GM21367 (cell line): ENCODE results near the gene MUC12.
"Not testable (repeated sequence)": the region's sequence is repeated elsewhere in the genome, so short reads cannot be mapped to it uniquely, and the experiment has no call there.

Experiments
- ATAC-seq: cut with Tn5 transposase; IDR thresholded peaks from one replicate; pipeline ENCODE4 v1.9.1; 2021; ENCODE audit not compliant: unreplicated experiment

Gene MUC12

DNA sequence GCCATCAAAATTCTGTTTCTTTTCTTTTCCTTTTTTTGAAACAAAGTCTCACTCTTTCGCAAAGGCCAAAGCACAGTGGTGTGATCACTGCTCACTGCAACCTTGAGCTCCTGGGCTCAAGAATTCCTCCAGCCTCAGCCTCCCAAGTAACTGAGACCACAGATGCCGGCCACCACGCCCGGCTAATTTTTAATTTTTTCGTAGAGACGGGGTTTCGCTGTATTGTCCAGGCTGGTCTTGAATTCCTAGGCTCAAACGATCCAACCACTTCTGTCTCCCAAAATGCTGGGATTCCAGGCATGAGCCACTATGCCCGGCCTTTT is 90.2 kb downstream of the MUC12 start:
- ATAC-seq, result no peak

GRCh38 chr7:101060992-101061391 is 91.6 kb downstream of the MUC12 start:
- ATAC-seq, result no peak

DNA sequence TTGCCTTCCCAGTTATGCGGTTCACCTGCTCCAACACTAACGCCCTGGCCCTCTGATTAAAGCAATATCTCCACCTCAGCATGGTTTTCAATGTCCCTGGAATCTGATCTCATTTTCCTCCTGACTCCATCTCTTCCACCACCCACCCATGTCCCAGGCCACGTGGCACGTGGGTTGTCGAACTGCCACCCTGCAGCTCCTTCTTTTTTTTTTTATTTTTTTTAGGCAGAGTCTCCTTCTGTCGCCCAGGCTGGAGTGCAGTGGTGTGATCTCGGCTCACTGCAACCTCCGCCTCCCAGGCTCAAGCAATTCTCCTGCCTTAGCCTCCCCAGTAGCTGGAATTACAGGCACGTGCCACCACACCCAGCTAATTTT is 94.8 kb downstream of the MUC12 start:
- ATAC-seq, result not testable (repeated sequence)

DNA sequence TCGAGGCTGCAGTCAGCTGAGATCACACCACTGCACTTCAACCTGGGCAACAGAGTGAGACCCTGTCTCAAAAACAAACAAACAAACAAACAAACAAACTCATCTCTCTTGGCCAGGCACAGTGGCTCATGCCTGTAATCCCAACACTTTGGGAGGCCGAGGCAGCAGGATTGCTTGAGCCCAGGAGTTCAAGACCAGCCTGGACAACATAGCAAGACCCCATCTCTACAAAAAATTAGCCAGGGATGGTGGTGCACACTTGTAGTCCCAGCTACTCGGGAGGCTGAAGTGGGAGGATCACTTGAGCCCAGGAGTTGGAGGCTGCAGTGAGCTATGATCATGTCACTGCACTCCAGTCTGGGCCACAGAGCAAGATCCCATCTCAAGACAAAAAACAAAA is 95.8 kb downstream of the MUC12 start:
- ATAC-seq, result not testable (repeated sequence)

DNA sequence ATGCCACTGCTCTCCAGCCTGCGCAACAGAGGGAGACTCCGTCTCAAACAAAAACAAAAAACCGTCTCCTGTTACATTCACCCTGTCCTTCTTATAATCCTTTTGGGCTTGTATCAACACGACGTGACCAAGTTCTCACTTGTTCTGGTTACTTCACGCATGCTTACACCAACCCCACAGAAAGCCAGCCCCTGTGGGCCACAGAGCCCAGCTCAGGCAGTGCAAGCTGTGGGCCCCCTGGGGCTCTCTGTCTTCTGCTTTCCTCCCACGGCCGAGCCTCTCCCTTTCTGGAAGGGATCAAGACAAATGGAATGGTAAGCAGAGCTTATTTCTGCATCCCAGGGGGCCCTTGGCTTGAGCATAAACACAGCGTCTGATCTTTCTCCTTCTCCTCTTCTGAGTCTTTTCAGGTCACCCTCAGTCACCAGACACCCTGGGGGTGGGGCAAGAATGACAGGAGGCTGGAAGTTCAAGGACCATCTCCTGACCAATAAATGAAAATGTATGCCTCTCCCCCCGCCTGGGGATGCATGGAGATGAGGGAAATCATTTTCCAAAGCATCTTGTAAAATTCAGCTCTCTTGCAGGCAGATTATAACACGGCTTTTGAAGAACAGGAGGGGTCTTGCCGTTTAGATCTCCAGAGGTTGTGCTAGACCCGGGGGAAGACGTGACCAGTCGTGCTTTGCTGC is 96.9 kb downstream of the MUC12 start:
- no peak for ATAC-seq

DNA sequence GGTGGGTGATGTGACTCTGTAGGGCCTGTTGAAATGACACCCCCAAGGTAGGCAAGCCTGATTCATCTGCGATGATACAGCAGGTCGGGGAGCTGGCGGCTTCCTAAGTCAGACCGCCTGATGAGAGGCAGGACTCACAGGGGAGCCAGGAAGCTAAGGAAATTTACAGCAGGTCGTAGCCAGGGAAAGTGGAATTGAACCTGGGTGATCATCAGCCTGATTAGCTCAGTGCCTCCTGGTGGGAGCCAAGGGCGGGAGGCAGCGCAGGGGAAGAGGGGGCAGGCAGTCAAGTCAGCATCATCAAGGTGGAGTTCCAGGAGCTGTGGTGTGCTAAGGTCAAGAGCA is 97.4 kb downstream of the MUC12 start:
- no peak for ATAC-seq

GRCh38 chr7:101068401-101068800 is 99.0 kb downstream of the MUC12 start:
- ATAC-seq, result no peak
